Common myeloid progenitor, CD34-positive (primary cell): Measurements from ENCODE around the gene TFAP2A.
A peak's percentile ranks its signal among the peaks of the same experiment; 100 is the strongest.

Experiments
- CTCF ChIA-PET: fragments of 350-600 bp; sonication (Branson Sonifier 250); formaldehyde crosslinking; loops from one replicate; lab custom pipeline; 2021; ENCODE audit warnings: antibody characterized with exemption; lab: Charles Lee
- POLR2A ChIA-PET: fragments of 350-600 bp; sonication (Branson Sonifier 250); formaldehyde crosslinking; loops from one replicate; lab custom pipeline; 2021; ENCODE audit warnings: antibody characterized with exemption; lab: Charles Lee
- DNase-seq, 3 donors: peaks; one replicate each; pipeline versions ENCODE4 v3.0.0 to v3.0.0-alpha.2; 2013
- H3K27ac ChIP-seq, 2 experiments: 1 replicate in 1 of 2; 2 replicates in 1 of 2; pipeline ENCODE4 v1.7.0; 2013; ENCODE audit warnings: inconsistent platforms in 2 of 2, low read length in 2 of 2, mild to moderate bottlenecking in 2 of 2, low read depth in 1 of 2, moderate library complexity in 1 of 2; ENCODE audit not compliant: severe bottlenecking in 2 of 2, insufficient read depth in 1 of 2, poor library complexity in 1 of 2
- H3K27me3 ChIP-seq, 5 experiments: replicated peaks in 2 of 5; 1 replicate in 3 of 5; 2 replicates in 2 of 5; pipeline versions ENCODE4 v1.6.1 to v1.7.0; 2013; ENCODE audit warnings: low read length in 4 of 5, mild to moderate bottlenecking in 2 of 5, moderate library complexity in 2 of 5, inconsistent platforms in 1 of 5; ENCODE audit not compliant: insufficient read depth in 5 of 5, control insufficient read depth in 4 of 5
- H3K36me3 ChIP-seq, 4 experiments: 1 replicate in 2 of 4; 2 replicates in 2 of 4; pipeline versions ENCODE4 v1.6.1 to v1.7.0; 2013; ENCODE audit warnings: low read length in 3 of 4, control low read depth in 1 of 4, mild to moderate bottlenecking in 1 of 4; ENCODE audit not compliant: control insufficient read depth in 4 of 4, insufficient read depth in 4 of 4
- H3K4me1 ChIP-seq, 4 experiments: 1 replicate in 3 of 4; 2 replicates in 1 of 4; pipeline versions ENCODE4 v1.6.1 to v1.7.1; 2013; ENCODE audit warnings: low read length in 3 of 4, mild to moderate bottlenecking in 3 of 4, control low read depth in 1 of 4, inconsistent platforms in 1 of 4, moderate library complexity in 1 of 4; ENCODE audit not compliant: control insufficient read depth in 4 of 4, insufficient read depth in 4 of 4; ENCODE audit errors: control extremely low read depth in 1 of 4
- H3K4me3 ChIP-seq, 7 experiments: 1 replicate in 4 of 7; 2 replicates in 3 of 7; pipeline versions ENCODE4 v1.5.1 to v1.7.0; 2013; ENCODE audit warnings: mild to moderate bottlenecking in 7 of 7, low read length in 6 of 7, moderate library complexity in 6 of 7, inconsistent platforms in 2 of 7, low read depth in 2 of 7, control low read depth in 1 of 7; ENCODE audit not compliant: insufficient read depth in 4 of 7, control insufficient read depth in 1 of 7; ENCODE audit errors: extremely low read depth in 1 of 7
- H3K9me3 ChIP-seq, 5 experiments: 1 replicate in 4 of 5; 2 replicates in 1 of 5; pipeline versions ENCODE4 v1.6.1 to v1.7.1; 2013; ENCODE audit warnings: low read length in 4 of 5, mild to moderate bottlenecking in 2 of 5, inconsistent platforms in 1 of 5, low read depth in 1 of 5, moderate library complexity in 1 of 5; ENCODE audit not compliant: control insufficient read depth in 4 of 5, insufficient read depth in 2 of 5; ENCODE audit errors: control extremely low read depth in 1 of 5
- WGBS: methylation state at CpG from one replicate; pipeline ENCODE4 v1.1.5; 2013; ENCODE audit not compliant: insufficient coverage; 5-methylcytosine and 5-hydroxymethylcytosine counted together

The TFAP2A gene

DNA sequence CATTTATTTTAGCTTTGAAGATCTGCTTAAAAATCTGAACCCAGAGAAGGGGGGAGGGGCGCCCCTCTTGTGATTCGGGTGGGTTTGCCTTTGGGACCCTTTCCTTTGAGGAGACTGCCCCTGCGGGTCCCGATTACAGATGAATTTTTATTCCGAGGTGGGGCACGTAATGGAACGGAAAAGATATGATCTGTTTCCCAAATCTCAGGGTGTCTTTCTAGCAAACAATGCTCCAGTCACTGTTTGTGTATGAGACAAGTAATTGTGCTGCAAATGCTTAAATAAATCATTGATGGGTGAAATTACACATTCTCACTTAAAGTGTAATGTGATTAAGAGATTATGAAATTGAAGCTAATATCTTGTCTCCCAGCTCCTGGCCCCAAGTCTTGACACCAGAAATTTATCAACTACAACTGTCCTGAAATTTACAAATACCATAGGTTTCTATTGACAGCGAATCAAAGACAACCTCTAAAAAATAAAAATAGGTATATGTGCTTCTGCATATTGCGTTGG, 30.7 kb downstream of the TFAP2A start:
- peaks cover 42 to 98% (median 66%) of the 10 kb centered on the region in 5 experiments for H3K27me3 ChIP-seq
- POLR2A ChIA-PET: no interaction called here

DNA sequence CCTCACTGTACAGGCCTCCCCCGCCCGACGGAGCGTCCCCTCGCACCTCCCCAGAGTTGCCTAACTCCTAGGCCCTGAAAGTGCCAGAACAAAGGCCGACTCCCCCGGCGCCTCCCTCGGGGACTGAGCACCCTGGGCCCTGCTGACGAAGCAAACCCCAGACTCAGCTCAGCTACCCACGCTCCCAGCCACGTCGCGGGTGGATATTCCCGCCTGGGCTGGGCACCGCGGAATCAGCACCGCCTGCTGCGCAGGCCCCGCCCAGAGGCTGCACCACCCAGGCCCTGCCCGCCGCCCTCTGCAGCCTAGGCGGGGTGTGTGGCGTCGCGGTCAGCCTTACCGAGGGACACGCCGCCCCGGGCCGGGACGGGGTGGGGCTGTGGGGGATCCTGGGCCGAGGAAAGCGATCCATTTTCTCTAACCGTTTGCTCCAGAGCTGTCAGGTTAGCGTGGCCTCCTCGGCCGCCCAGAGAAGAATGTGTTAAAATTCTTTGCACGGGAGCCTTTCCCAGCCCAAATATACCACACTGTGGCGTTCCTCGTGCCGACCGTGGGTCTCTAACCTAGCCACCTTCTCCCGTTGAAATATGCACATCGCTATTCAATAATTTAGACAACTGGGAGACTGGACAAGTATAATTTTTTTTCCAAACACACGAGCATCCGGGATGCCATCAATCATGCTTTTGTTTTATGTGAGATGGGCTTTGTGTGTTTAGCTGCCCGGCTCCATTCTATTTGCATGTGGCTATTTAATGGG, 31.4 kb downstream of the TFAP2A start:
- POLR2A ChIA-PET: no interaction called here
- H3K4me1 ChIP-seq: peaks cover 0 to 21% (median 8%) of the 10 kb centered on the region in 4 experiments
- H3K27me3 ChIP-seq: peaks cover 36 to 95% (median 63%) of the 10 kb centered on the region in 5 experiments
- H3K4me3 ChIP-seq: no peak overlapping the region
- H3K36me3 ChIP-seq: no peaks in the 10 kb centered on the region
- H3K27ac ChIP-seq: no peak overlapping the region
- CTCF ChIA-PET: interaction anchor here (0.9 to 3.4 kb wide), 3 partner anchors 26 to 46 kb away, joined by 3 to 20 read pairs (median 7); no protein-coding TSS in a partner anchor
- 2% methylated on average over 26 of the region's 48 CpGs for WGBS
- H3K9me3 ChIP-seq: peaks cover 0 to 4% (median 0%) of the 10 kb centered on the region in 5 experiments
- peak in 1 of 3 donors; percentile 21 for DNase-seq

More for the DNA sequence above, 30.7 kb downstream of the TFAP2A start:
- Histone ChIP-seq H3K36me3 (no peaks in the 10 kb centered on the region), H3K27ac (no peak overlapping the region), H3K4me1 (peaks cover 0 to 21% (median 8%) of the 10 kb centered on the region in 4 experiments), H3K4me3 (no peak overlapping the region), H3K9me3 (peaks cover 0 to 4% (median 0%) of the 10 kb centered on the region in 5 experiments)
- no peak for DNase-seq
- WGBS: 6% methylated on average over 7 of the region's 9 CpGs
- CTCF ChIA-PET: interaction anchor here (0.9 to 1.8 kb wide), 2 partner anchors 25 to 35 kb away, joined by 3 to 7 read pairs; no protein-coding TSS in a partner anchor

DNA sequence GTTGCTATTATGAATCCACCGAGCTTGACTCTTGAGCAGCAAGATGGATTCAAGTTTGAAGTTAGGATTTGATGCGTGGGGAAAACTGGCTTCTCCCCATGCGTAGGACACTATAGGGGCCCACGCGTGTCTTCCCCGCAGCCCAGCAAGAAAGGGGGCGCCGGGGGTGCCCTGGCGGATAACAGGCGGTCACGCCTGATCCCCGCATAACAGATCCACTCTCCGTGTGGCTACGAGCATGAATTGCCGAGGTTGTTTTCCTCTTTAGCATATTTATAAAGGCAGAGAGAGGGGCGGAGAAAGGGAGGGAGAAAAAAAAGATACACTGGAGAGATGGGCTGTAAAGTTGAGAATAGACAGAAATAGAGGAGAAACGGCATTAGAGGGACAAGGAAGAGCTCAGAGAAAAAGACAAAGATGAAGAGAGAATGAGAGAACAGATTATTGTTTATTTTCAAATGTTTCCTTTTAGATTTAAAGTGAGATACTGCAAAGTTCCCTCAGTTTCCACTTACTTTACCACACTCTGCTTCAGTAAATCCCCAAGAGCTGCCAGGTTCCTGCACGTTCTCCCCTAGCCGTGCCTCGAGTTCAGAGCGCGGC, 32.0 kb downstream of the TFAP2A start:
- Histone ChIP-seq H3K36me3 (no peaks in the 10 kb centered on the region), H3K9me3 (peaks cover 0 to 4% (median 0%) of the 10 kb centered on the region in 5 experiments), H3K4me1 (peaks cover 0 to 21% (median 8%) of the 10 kb centered on the region in 4 experiments), H3K4me3 (no peak overlapping the region), H3K27me3 (peaks cover 32 to 95% (median 61%) of the 10 kb centered on the region in 5 experiments), H3K27ac (no peak overlapping the region)
- 9% methylated on average over 22 of the region's 22 CpGs for WGBS
- ChIA-PET POLR2A (no interaction called here), CTCF (interaction anchor here (1.1 to 3.4 kb wide), 5 partner anchors 16 to 51 kb away, joined by 3 to 20 read pairs (median 7); partner anchors contain the start of gene TFAP2A)
- no peak for DNase-seq

DNA sequence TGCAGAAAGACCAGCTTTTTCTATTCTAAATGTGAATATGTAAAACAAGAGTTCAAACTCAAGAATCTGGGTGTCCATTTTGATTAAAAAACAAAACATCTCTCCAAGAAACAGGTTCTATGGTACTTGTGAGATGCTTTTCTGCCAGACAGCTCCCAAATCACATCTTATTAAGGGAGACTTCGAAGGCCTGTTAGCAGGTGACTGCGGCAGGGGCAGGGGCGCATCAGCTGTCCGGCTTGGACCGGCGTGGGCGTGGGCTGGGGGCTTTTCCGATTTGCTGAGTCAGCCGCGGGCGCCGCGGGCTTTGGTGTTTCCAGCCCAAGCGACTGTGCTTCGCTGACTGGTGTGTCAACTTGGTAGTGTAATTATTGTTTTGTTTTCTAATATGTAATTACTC, 32.6 kb downstream of the TFAP2A start:
- ChIA-PET POLR2A (no interaction called here), CTCF (interaction anchor here (1.1 to 3.4 kb wide), 4 partner anchors 17 to 51 kb away, joined by 3 to 20 read pairs (median 5); partner anchors contain the start of gene TFAP2A)
- Histone ChIP-seq H3K4me3 (no peak overlapping the region), H3K27me3 (peaks cover 27 to 95% (median 56%) of the 10 kb centered on the region in 5 experiments), H3K9me3 (peaks cover 0 to 4% (median 0%) of the 10 kb centered on the region in 5 experiments), H3K36me3 (no peaks in the 10 kb centered on the region), H3K4me1 (peaks cover 0 to 21% (median 8%) of the 10 kb centered on the region in 4 experiments), H3K27ac (no peak overlapping the region)
- WGBS: 2% methylated on average over 15 of the region's 15 CpGs
- peak in 2 of 3 donors; percentile 25 to 47 for DNase-seq

DNA sequence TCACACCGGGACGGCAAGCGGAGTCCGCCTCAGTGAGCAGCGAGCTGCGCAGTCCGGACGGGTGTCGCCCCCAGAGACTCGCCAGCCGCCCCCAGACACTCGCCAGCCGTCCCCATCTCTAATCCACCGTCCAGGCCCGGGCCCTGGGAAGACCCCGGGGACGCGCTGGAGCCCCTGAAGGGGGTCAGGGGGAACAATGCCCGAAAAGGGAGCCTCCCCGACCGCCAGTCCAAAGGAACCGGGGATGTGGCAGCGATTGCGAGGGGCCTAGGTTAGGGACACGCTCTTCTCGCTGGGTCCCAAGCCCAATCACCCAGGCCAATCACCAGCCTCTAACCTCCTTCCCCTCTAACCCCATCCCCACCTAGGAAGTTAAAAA, 33.1 kb downstream of the TFAP2A start:
- Histone ChIP-seq H3K4me1 (peaks cover 0 to 21% (median 8%) of the 10 kb centered on the region in 4 experiments), H3K9me3 (peaks cover 0 to 2% (median 0%) of the 10 kb centered on the region in 5 experiments), H3K36me3 (no peaks in the 10 kb centered on the region), H3K27me3 (peaks cover 24 to 95% (median 51%) of the 10 kb centered on the region in 5 experiments), H3K27ac (no peak overlapping the region), H3K4me3 (peak overlapping the region in 2 of 7 experiments; percentile 10 to 46)
- no peak for DNase-seq
- WGBS: 2% methylated on average over 22 of the region's 26 CpGs
- ChIA-PET CTCF (interaction anchor here (1.1 to 3.4 kb wide), 4 partner anchors 17 to 52 kb away, joined by 3 to 20 read pairs (median 5); partner anchors contain the start of gene TFAP2A), POLR2A (no interaction called here)

DNA sequence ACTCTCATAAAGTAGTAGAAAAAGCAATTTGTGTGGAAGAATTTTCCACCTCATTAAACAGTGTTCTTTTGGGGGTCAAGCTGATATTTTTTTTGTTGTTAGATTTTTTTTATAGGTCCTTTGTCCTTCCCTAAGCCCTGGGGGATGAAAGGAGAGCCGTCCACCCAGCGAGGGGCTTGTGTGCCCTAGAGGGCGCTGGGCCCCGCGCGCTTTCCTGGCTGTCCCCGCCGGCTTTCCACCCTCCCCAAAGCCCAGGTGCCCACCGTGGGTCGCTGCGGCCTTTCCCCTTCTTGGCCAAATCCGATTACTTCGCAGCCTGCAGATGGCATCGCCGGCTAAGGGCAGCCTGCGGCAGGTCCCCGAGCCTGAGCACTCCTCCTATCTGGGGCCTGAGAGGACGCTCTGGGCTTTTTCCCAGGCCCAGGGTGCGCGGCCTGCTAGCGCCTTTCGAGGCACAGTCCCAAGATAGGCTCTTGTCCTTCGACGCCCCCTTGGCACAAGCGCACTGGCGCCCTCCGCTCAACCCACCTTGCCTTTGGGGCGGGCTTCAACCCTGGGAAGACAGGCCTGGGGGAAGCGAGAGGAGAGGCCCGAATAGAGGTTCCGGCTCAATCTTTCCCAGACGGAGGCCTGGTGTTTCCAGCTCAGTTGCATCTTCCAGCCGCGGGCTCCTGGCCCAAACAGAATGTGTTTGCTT, 33.6 kb downstream of the TFAP2A start:
- Histone ChIP-seq H3K4me1 (peaks cover 0 to 21% (median 8%) of the 10 kb centered on the region in 4 experiments), H3K27me3 (peaks cover 23 to 93% (median 47%) of the 10 kb centered on the region in 5 experiments), H3K9me3 (peaks cover 0 to under 1% (median 0%) of the 10 kb centered on the region in 5 experiments), H3K27ac (no peak overlapping the region), H3K36me3 (no peaks in the 10 kb centered on the region), H3K4me3 (peak overlapping the region in 2 of 7 experiments; percentile 10 to 46)
- ChIA-PET CTCF (interaction anchor here (0.7 to 3.4 kb wide), 9 partner anchors 8 to 125 kb away, joined by 3 to 20 read pairs (median 3); partner anchors contain the start of gene TFAP2A), POLR2A (no interaction called here)
- 2% methylated on average over 29 of the region's 34 CpGs for WGBS
- DNase-seq: peak; percentile 39 to 45 (median 43)
